Neural cell (in vitro differentiated cells): Measurements from ENCODE around the gene TNS1. TPM values are rescaled to one million over a fixed set of nuclear protein-coding genes. Genes with fewer than 3 reads are reported as not detected.

ENCODE experiments used
- H2AFZ ChIP-seq: fragments of 200-600, 300-800 bp; sonication (generic), shearing (Covaris generic); 2 replicates; pipeline ENCODE4 v1.6.0; 2014; ENCODE audit warnings: low read depth, mild to moderate bottlenecking, antibody characterized with exemption, low read length, moderate library complexity
- H3F3A ChIP-seq: fragments of 200-600 bp; shearing (Covaris generic); 2 replicates; pipeline ENCODE4 v1.6.1; 2016; ENCODE audit warnings: mild to moderate bottlenecking, moderate library complexity, mixed read lengths, antibody characterized with exemption, low read length; ENCODE audit not compliant: insufficient read depth, poor library complexity, severe bottlenecking
- H3K27ac ChIP-seq: fragments of 200-600, 300-800 bp; sonication (generic), shearing (Covaris generic); 2 replicates; pipeline ENCODE4 v1.5.1; 2014; ENCODE audit warnings: mild to moderate bottlenecking, low read length, moderate library complexity
- H3K27me3 ChIP-seq: fragments of 300-800, 200-600 bp; sonication (generic), shearing (Covaris generic); 2 replicates; pipeline ENCODE4 v1.6.0; 2014; ENCODE audit warnings: mild to moderate bottlenecking, low read depth, low read length, moderate library complexity; ENCODE audit not compliant: insufficient read depth
- H3K36me3 ChIP-seq: fragments of 300-800, 200-600 bp; sonication (generic), shearing (Covaris generic); 2 replicates; pipeline ENCODE4 v1.5.1; 2014; ENCODE audit warnings: mild to moderate bottlenecking, antibody characterized with exemption, low read length, moderate library complexity; ENCODE audit not compliant: insufficient read depth
- H3K4me2 ChIP-seq: fragments of 300-800, 200-600 bp; sonication (generic), shearing (Covaris generic); 2 replicates; pipeline ENCODE4 v1.6.0; 2014; ENCODE audit warnings: mild to moderate bottlenecking, low read length
- H3K4me3 ChIP-seq: fragments of 300-800, 200-600 bp; sonication (generic), shearing (Covaris generic); 2 replicates; pipeline ENCODE4 v1.5.1; 2014; ENCODE audit warnings: mild to moderate bottlenecking, low read length, moderate library complexity
- H3K79me2 ChIP-seq: fragments of 200-600 bp; shearing (Covaris generic); replicated peaks from 2 replicates; pipeline ENCODE4 v1.6.0; 2014; ENCODE audit warnings: mild to moderate bottlenecking, low read length, moderate library complexity; ENCODE audit not compliant: insufficient read depth
- H3K9ac ChIP-seq: fragments of 300-800, 200-600 bp; sonication (generic), shearing (Covaris generic); 2 replicates; pipeline ENCODE4 v1.6.1; 2016; ENCODE audit warnings: mild to moderate bottlenecking, low read length, mixed read lengths
- H3K9me2 ChIP-seq: fragments of 200-600 bp; shearing (Covaris generic); 2 replicates; pipeline ENCODE4 v1.6.1; 2016; ENCODE audit warnings: mild to moderate bottlenecking, low read length, mixed read lengths; ENCODE audit not compliant: insufficient read depth
- H3K9me3 ChIP-seq: fragments of 200-600, 300-800 bp; sonication (generic), shearing (Covaris generic); 2 replicates; pipeline ENCODE4 v1.6.1; 2016; ENCODE audit warnings: mild to moderate bottlenecking, mixed run types, low read length, moderate library complexity, mixed read lengths
- H4K20me1 ChIP-seq: fragments of 200-600 bp; shearing (Covaris generic); 2 replicates; pipeline ENCODE4 v1.6.1; 2016; ENCODE audit warnings: mild to moderate bottlenecking, mixed run types; ENCODE audit not compliant: insufficient read depth
- EP300 ChIP-seq: fragments of 450-650 bp; conservative IDR thresholded peaks from 2 replicates; pipeline ENCODE4 v1.6.1; 2014; ENCODE audit warnings: antibody characterized with exemption, mild to moderate bottlenecking, moderate library complexity; ENCODE audit not compliant: poor library complexity, severe bottlenecking
- EZH2 ChIP-seq: fragments of 200-600, 300-800 bp; shearing (Covaris generic), sonication (generic); IDR thresholded peaks from 2 replicates; pipeline ENCODE4 v1.6.1; 2014; ENCODE audit warnings: antibody characterized with exemption, low read length, borderline replicate concordance, mild to moderate bottlenecking; ENCODE audit not compliant: insufficient read depth, poor library complexity, severe bottlenecking
- MXI1 ChIP-seq: fragments of 450-650 bp; conservative IDR thresholded peaks from 2 replicates; pipeline ENCODE4 v1.6.1; 2014; ENCODE audit warnings: antibody characterized with exemption, mild to moderate bottlenecking; ENCODE audit not compliant: poor library complexity, severe bottlenecking
- POLR2AphosphoS5 ChIP-seq: IDR thresholded peaks from 2 replicates; pipeline ENCODE4 v1.6.1; 2012
- RAD21 ChIP-seq: fragments of 450-650 bp; conservative IDR thresholded peaks from 2 replicates; pipeline ENCODE4 v1.6.1; 2014; ENCODE audit warnings: antibody characterized with exemption, mild to moderate bottlenecking, moderate library complexity
- REST ChIP-seq: IDR thresholded peaks from 2 replicates; pipeline ENCODE4 v1.6.1; 2012; ENCODE audit warnings: borderline replicate concordance
- SMC3 ChIP-seq: fragments of 450-650 bp; conservative IDR thresholded peaks from 2 replicates; pipeline ENCODE4 v1.6.1; 2014; ENCODE audit warnings: antibody characterized with exemption, mild to moderate bottlenecking, moderate library complexity; ENCODE audit not compliant: poor library complexity
- TAF1 ChIP-seq: IDR thresholded peaks from 2 replicates; pipeline ENCODE4 v1.6.1; 2012; ENCODE audit warnings: low read depth
- polyA plus RNA-seq: library from polyadenylated mRNA; depleted of rRNA; stranded (reverse); fragments of >200 nt; gene quantifications from 2 replicates; pipeline ENCODE4 v1.2.3, GENCODE V29; 2014
- TF ChIP-seq, protein P1 (sequence below): fragments of 450-650 bp; IDR thresholded peaks from 2 replicates; pipeline ENCODE4 v1.5.1; 2014; ENCODE audit warnings: antibody characterized with exemption, mild to moderate bottlenecking, moderate library complexity; ENCODE audit not compliant: poor library complexity, severe bottlenecking

The TNS1 gene
- polyA plus RNA-seq, 1 donor from 2014 or later, result 1.5 TPM

DNA sequence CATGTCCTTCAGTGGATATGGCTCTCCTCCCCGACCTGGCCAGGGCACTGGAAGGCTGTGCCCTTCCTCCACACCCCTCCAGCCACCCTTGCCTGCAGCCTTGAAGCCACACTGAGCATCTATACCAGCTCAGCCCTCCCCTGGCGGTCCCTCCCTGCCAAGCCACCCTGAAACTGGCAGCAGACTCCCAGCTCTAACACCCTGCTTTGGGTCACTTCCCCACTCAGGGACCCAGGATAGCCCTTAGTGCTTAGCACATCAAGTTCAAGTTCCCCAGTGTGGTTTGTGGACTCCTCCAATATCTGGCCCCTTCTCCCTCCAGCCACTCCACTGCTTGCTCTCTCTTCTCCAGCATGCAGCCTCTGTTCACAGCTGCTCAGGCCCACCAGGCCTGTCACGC lies 89.4 kb downstream of the TNS1 start:
- Histone ChIP-seq H3F3A (no peaks in the 10 kb centered on the region), H3K9ac (no peak overlapping the region), H4K20me1 (no peaks in the 10 kb centered on the region), H3K27ac (no peak overlapping the region), H3K9me2 (no peaks in the 10 kb centered on the region), H3K79me2 (no peaks in the 10 kb centered on the region), H3K4me3 (no peak overlapping the region), H3K36me3 (no peaks in the 10 kb centered on the region), H3K4me2 (no peak overlapping the region), H3K9me3 (no peaks in the 10 kb centered on the region), H2AFZ (no peak overlapping the region), H3K27me3 (no peaks in the 10 kb centered on the region)
- TF ChIP-seq EP300, result no peak
- TF ChIP-seq SMC3, result no peak
- no peak for TF ChIP-seq RAD21
- TF ChIP-seq EZH2, result no peak
- no peak for TF ChIP-seq MXI1
- TF ChIP-seq REST, result no peak
- TF ChIP-seq TAF1, result no peak
- TF ChIP-seq, protein P1, sequence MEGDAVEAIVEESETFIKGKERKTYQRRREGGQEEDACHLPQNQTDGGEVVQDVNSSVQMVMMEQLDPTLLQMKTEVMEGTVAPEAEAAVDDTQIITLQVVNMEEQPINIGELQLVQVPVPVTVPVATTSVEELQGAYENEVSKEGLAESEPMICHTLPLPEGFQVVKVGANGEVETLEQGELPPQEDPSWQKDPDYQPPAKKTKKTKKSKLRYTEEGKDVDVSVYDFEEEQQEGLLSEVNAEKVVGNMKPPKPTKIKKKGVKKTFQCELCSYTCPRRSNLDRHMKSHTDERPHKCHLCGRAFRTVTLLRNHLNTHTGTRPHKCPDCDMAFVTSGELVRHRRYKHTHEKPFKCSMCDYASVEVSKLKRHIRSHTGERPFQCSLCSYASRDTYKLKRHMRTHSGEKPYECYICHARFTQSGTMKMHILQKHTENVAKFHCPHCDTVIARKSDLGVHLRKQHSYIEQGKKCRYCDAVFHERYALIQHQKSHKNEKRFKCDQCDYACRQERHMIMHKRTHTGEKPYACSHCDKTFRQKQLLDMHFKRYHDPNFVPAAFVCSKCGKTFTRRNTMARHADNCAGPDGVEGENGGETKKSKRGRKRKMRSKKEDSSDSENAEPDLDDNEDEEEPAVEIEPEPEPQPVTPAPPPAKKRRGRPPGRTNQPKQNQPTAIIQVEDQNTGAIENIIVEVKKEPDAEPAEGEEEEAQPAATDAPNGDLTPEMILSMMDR, result no peak
- TF ChIP-seq POLR2AphosphoS5, result no peak

DNA sequence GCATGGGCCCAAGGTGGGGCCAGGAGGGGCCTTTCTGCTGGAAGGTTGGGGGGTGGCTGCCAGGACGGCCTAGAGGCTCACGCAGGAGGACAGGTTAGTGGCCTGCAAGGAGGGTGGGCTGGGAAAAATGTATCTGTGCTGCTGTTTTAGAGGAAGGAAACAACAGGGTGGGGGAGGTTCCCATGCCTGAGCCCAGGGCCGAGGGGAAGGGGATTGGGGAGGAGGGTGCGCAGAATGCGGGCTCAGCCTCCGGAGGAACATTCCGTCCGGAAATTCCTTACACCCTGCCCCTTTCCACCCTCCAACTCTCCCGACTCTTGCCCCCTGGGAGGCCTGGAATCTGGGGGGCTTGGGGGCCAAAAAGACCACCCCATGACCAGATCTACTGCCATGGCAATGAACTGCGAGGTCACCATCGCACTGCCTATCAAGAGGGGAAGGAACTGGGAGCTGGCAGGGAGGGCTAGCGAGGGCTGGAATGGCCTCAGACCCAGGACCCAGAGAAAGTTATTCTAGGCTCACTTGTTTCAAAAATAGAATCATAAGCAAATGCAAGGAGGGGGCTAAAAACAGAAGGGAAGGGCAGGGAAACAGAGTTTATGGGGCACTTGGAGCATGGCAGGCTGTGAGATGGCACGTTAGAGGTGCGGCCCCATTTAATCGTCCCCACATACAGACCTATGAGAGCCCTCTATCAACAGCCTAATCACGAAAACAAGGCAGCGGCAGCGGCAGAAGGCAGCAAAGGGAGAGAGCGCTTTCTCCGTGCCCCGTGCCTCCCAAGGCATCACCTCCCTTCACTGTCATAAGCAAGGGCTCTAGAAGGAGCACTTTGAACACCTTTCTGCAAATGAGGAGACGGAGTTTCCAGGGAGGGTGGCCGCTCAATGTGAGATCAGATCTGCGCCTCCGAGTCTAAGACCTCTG lies 90.4 kb downstream of the TNS1 start:
- H3K4me2 ChIP-seq, result no peak overlapping the region
- no peak overlapping the region for H3K4me3 ChIP-seq
- H4K20me1 ChIP-seq, result no peaks in the 10 kb centered on the region
- no peak for TF ChIP-seq EZH2
- TF ChIP-seq REST, result no peak
- TF ChIP-seq EP300, result no peak
- TF ChIP-seq, protein P1, result no peak
- no peak for TF ChIP-seq TAF1
- no peak for TF ChIP-seq MXI1
- TF ChIP-seq SMC3, result no peak
- no peak for TF ChIP-seq POLR2AphosphoS5
- no peak for TF ChIP-seq RAD21
- H3K79me2 ChIP-seq, result no peaks in the 10 kb centered on the region
- no peak overlapping the region for H2AFZ ChIP-seq
- H3K27me3 ChIP-seq, result no peaks in the 10 kb centered on the region
- H3K9me2 ChIP-seq, result no peaks in the 10 kb centered on the region
- H3K27ac ChIP-seq, result no peak overlapping the region
- no peak overlapping the region for H3K9ac ChIP-seq
- no peaks in the 10 kb centered on the region for H3F3A ChIP-seq
- H3K36me3 ChIP-seq, result no peaks in the 10 kb centered on the region
- H3K9me3 ChIP-seq, result no peaks in the 10 kb centered on the region
